Neuron (in vitro differentiated cells): ENCODE measurements around the gene IGFBP5.

Source experiments
- H2AFZ ChIP-seq: one replicate; pipeline ENCODE4 v1.6.1; 2013; ENCODE audit warnings: low read depth, mild to moderate bottlenecking, inconsistent platforms, low read length, moderate library complexity
- H3K27me3 ChIP-seq: one replicate; pipeline ENCODE4 v1.6.1; 2013; ENCODE audit warnings: low read length; ENCODE audit not compliant: insufficient read depth
- H3K36me3 ChIP-seq: one replicate; pipeline ENCODE4 v1.6.1; 2013; ENCODE audit warnings: low read length; ENCODE audit not compliant: insufficient read depth
- H3K4me1 ChIP-seq: one replicate; pipeline ENCODE4 v1.6.1; 2013; ENCODE audit warnings: low read length; ENCODE audit not compliant: insufficient read depth
- H3K4me3 ChIP-seq: 2 replicates; pipeline ENCODE4 v1.5.1; 2013; ENCODE audit warnings: mild to moderate bottlenecking, low read length, moderate library complexity
- H3K9me3 ChIP-seq: one replicate; pipeline ENCODE4 v1.6.1; 2013; ENCODE audit warnings: low read length

Gene IGFBP5

GRCh38 chr2:216635171-216635570 lies 60.2 kb downstream of the IGFBP5 start:
- H3K4me1 ChIP-seq, result peaks cover 34% of the 10 kb centered on the region
- H3K27me3 ChIP-seq, result no peaks in the 10 kb centered on the region
- H2AFZ ChIP-seq, result no peak overlapping the region
- H3K4me3 ChIP-seq, result peak overlapping the region; percentile 89
- no peaks in the 10 kb centered on the region for H3K9me3 ChIP-seq
- H3K36me3 ChIP-seq, result peaks cover 3% of the 10 kb centered on the region

DNA sequence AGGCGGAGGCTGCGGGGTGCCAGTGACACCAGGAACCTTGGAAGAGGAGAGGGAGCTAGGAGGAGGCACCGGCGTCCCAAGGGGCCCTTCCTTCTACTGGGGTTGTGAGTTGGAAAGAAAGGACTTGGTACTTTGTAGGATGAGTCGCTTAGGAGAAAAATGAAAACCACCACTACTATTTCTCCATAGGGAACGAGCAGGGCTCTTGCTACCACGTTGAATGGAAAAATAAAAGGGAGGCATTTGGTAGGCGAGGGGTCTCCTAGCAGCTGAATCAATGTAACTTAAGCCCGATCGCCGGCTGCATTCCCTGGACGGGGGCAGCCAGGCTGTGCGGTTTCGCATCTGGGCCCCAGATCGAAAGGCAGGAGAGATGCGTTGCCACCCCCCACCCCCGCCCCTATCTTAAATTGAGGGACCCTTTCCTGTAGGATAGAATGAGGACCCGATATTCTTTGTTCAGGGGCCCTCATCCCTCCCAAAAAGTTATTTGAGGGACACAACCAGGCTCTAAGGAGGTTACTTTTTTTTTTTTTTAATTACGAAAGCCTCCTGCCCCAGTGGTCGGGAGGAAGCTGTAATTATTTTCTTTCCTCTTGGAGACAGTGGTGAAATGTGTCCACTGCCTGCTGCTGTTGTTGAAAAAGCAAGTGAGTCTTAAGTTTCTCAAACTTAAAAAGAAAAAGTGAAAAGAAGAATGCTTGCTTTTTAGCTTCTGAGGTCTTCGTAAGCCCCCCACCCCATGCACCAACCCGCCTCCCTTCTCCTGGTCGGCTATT lies 60.8 kb downstream of the IGFBP5 start:
- no peaks in the 10 kb centered on the region for H3K9me3 ChIP-seq
- H3K4me1 ChIP-seq, result peaks cover 34% of the 10 kb centered on the region
- H2AFZ ChIP-seq, result peak overlapping the region; percentile 66
- peak overlapping the region; percentile 89 for H3K4me3 ChIP-seq
- peaks cover 3% of the 10 kb centered on the region for H3K36me3 ChIP-seq
- H3K27me3 ChIP-seq, result no peaks in the 10 kb centered on the region

DNA sequence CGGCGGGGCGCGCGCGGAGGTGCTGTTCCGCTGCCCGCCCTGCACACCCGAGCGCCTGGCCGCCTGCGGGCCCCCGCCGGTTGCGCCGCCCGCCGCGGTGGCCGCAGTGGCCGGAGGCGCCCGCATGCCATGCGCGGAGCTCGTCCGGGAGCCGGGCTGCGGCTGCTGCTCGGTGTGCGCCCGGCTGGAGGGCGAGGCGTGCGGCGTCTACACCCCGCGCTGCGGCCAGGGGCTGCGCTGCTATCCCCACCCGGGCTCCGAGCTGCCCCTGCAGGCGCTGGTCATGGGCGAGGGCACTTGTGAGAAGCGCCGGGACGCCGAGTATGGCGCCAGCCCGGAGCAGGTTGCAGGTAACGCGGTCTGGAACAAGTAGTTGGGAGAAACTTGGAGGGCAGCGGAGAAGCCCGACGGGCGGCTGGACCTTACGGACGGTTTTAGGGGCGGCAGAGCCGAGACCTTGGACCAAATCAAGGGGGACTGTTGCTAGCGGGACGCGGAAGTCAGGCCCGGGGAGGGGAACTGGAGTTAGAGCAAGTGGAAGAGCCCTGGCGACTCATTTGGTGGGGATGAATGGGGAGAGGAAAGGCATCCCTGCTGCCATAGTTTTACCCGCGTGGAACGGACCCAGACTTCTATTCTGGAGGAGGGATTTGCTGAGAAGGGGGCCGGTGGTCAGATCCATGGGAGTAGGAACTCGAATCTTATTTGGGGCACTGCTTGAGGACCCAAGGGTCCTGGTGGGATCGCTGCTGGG lies 61.6 kb downstream of the IGFBP5 start:
- Histone ChIP-seq H3K36me3 (no peaks in the 10 kb centered on the region), H2AFZ (peak overlapping the region; percentile 66), H3K27me3 (no peaks in the 10 kb centered on the region), H3K4me3 (peak overlapping the region; percentile 89), H3K4me1 (peaks cover 34% of the 10 kb centered on the region), H3K9me3 (no peaks in the 10 kb centered on the region)

- no peaks in the 10 kb centered on the region for H3K36me3 ChIP-seq
- H2AFZ ChIP-seq, result peak within 1 kb of the TSS; percentile 66
- no peaks in the 10 kb centered on the region for H3K9me3 ChIP-seq
- H3K4me3 ChIP-seq, result peak within 1 kb of the TSS; percentile 89
- H3K4me1 ChIP-seq, result peaks cover 34% of the 10 kb centered on the region
- no peaks in the 10 kb centered on the region for H3K27me3 ChIP-seq
Measured at GRCh38 chr2:216632952-216633615, 62.3 kb downstream of the IGFBP5 start, which contains the start of gene IGFBP2. IGFBP2 (plus strand) TSS chr2:216633420; CDS start chr2:216633524, 104 bp downstream.

GRCh38 chr2:216632346-216632951 lies 62.9 kb downstream of the IGFBP5 start:
- Histone ChIP-seq H3K4me1 (peaks cover 31% of the 10 kb centered on the region), H3K27me3 (no peaks in the 10 kb centered on the region), H3K9me3 (no peaks in the 10 kb centered on the region), H2AFZ (peak overlapping the region; percentile 39), H3K36me3 (no peaks in the 10 kb centered on the region), H3K4me3 (peak overlapping the region; percentile 89)

DNA sequence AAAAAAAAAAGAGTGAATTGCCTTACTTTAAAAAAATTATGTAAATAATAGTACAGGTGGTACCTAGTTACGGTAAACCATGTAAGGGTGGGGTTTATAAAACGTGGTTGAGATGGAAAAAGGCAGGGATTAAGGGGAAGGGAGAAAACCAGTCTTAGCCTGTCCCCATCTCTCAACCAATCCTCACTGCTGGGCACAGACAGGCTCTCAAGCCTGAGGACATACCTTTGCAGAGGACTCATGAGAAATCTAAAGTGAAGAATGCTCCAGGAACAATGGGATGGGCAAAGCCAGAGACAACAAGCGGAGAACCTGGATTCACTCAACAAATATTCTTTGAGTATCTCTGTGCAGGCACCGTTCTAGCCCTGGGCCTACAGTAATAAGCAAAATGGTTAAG lies 65.6 kb downstream of the IGFBP5 start:
- Histone ChIP-seq H3K4me3 (no peak overlapping the region), H3K27me3 (no peaks in the 10 kb centered on the region), H3K9me3 (no peaks in the 10 kb centered on the region), H3K36me3 (no peaks in the 10 kb centered on the region), H3K4me1 (peaks cover 13% of the 10 kb centered on the region), H2AFZ (no peak overlapping the region)

GRCh38 chr2:216626875-216627245 lies 68.5 kb downstream of the IGFBP5 start:
- Histone ChIP-seq H3K27me3 (no peaks in the 10 kb centered on the region), H3K4me1 (no peaks in the 10 kb centered on the region), H3K36me3 (no peaks in the 10 kb centered on the region), H2AFZ (no peak overlapping the region), H3K4me3 (no peak overlapping the region), H3K9me3 (no peaks in the 10 kb centered on the region)

GRCh38 chr2:216626168-216626874 lies 69.0 kb downstream of the IGFBP5 start:
- no peaks in the 10 kb centered on the region for H3K9me3 ChIP-seq
- H3K4me3 ChIP-seq, result no peak overlapping the region
- no peak overlapping the region for H2AFZ ChIP-seq
- peaks cover 4% of the 10 kb centered on the region for H3K4me1 ChIP-seq
- no peaks in the 10 kb centered on the region for H3K27me3 ChIP-seq
- no peaks in the 10 kb centered on the region for H3K36me3 ChIP-seq

DNA sequence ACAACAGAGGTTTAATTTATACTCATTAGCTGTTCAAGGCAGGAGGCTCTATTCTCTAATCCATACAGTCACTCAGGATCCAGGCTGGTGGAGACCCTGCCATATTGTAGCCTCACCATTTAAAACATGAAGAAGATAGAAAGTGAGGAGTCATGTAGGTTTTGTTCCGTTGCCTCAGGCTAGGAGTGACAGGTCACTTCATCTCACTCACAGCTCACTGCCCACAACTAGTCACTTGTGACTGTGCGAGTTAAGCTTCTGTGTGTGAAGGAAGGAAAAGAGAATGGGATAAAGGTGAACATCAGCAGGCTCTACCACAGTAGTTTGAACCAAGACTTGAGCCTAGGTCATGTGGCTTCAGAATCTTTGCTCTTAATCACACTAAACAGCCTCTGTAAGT lies 71.1 kb downstream of the IGFBP5 start:
- H3K9me3 ChIP-seq, result no peaks in the 10 kb centered on the region
- H3K27me3 ChIP-seq, result no peaks in the 10 kb centered on the region
- H2AFZ ChIP-seq, result no peak overlapping the region
- peaks cover 23% of the 10 kb centered on the region for H3K4me1 ChIP-seq
- no peaks in the 10 kb centered on the region for H3K36me3 ChIP-seq
- H3K4me3 ChIP-seq, result no peak overlapping the region

GRCh38 chr2:216622526-216622925 lies 72.8 kb downstream of the IGFBP5 start:
- H3K36me3 ChIP-seq, result no peaks in the 10 kb centered on the region
- H3K27me3 ChIP-seq, result no peaks in the 10 kb centered on the region
- H3K4me1 ChIP-seq, result peaks cover 29% of the 10 kb centered on the region
- no peak overlapping the region for H2AFZ ChIP-seq
- H3K4me3 ChIP-seq, result no peak overlapping the region
- H3K9me3 ChIP-seq, result no peaks in the 10 kb centered on the region
